Upper lobe of right lung (tissue), 1 donor: ENCODE measurements around the gene CLSTN2. TPM values are rescaled to one million over a fixed set of nuclear protein-coding genes. Genes with fewer than 3 reads are reported as not detected.
A peak's percentile ranks its signal among the peaks of the same experiment; 100 is the strongest.

Source experiments
- ATAC-seq: fragments of 200-7000 bp; cut with Tn5 transposase; one replicate; pipeline ENCODE4 v1.9.1; 2020; ENCODE audit warnings: mild to moderate bottlenecking, moderate library complexity
- DNase-seq: peaks from one replicate; pipeline ENCODE4 v3.0.0-alpha.2; 2020
- H3K27ac ChIP-seq: fragments of 200-600 bp; one replicate; pipeline ENCODE4 v1.8.0; 2022
- H3K27me3 ChIP-seq: fragments of 200-600 bp; one replicate; pipeline ENCODE4 v1.8.0; 2022; ENCODE audit warnings: mild to moderate bottlenecking
- H3K36me3 ChIP-seq: fragments of 200-600 bp; one replicate; pipeline ENCODE4 v1.8.0; 2022
- H3K4me1 ChIP-seq: fragments of 200-600 bp; one replicate; pipeline ENCODE4 v1.8.0; 2022
- H3K4me3 ChIP-seq: fragments of 200-600 bp; one replicate; pipeline ENCODE4 v1.8.0; 2022; ENCODE audit warnings: mild to moderate bottlenecking
- H3K9me3 ChIP-seq: fragments of 200-600 bp; one replicate; pipeline ENCODE4 v1.8.0; 2022
- CTCF ChIP-seq: fragments of 200-600 bp; IDR thresholded peaks from one replicate; pipeline ENCODE4 v1.8.0; 2022; ENCODE audit warnings: antibody characterized with exemption
- intact Hi-C: fragments of 100-400 bp; cut with DNase I; formaldehyde crosslinking; loops from one replicate; pipeline ENCODE4 v1.11.0; 2022
- long read RNA-seq: library from polyadenylated mRNA; unstranded; transcript quantifications from one replicate; pipeline ENCODE4 v2.0.0, GENCODE V29; 2021
- total RNA-seq: library from RNA; stranded (reverse); fragmentation: NEBNext Ultra II Directional; extraction: Animal tissue kit (Norgen Biotek cat#: 25700); gene quantifications from one replicate; pipeline ENCODE4 v1.2.1, GENCODE V29; 2021
- donor health status: DM: no; HTN: yes; CAD: no; lungs with severe emphysema.

The CLSTN2 gene
- 3.0 TPM for total RNA-seq
- long read RNA-seq, partial matches to known transcripts = 2 of 2 reads
- long read RNA-seq, other reads (novel, unspliced or antisense) = 0 of 2 reads

GRCh38 chr3:139935016-139935865, at the start of gene CLSTN2:
TSS of gene CLSTN2 (plus strand) at chr3:139935185.
- Histone ChIP-seq H3K4me1 (peaks cover 18% of the 10 kb centered on the region), H3K9me3 (no peaks in the 10 kb centered on the region), H3K27me3 (peaks cover 42% of the 10 kb centered on the region), H3K27ac (no peak within 1 kb of the TSS), H3K4me3 (peak within 1 kb of the TSS; percentile 40), H3K36me3 (no peaks in the 10 kb centered on the region)
- no peak for TF ChIP-seq CTCF
- DNase-seq (peak; percentile 70), ATAC-seq (peak; percentile 60)
- intact Hi-C loops = no loop called here

- no peaks in the 10 kb centered on the region for H3K4me1 ChIP-seq
- intact Hi-C loops = no loop called here
Observed at GRCh38 chr3:139887431-139887830, 47.6 kb upstream of the CLSTN2 start.

GRCh38 chr3:139888561-139889140, 46.3 kb upstream of the CLSTN2 start:
- Histone ChIP-seq H3K27ac (no peak overlapping the region), H3K27me3 (no peaks in the 10 kb centered on the region), H3K4me3 (no peak overlapping the region), H3K36me3 (no peaks in the 10 kb centered on the region), H3K4me1 (no peaks in the 10 kb centered on the region), H3K9me3 (no peaks in the 10 kb centered on the region)
- intact Hi-C loops = no loop called here
- no peak for ATAC-seq
- no peak for DNase-seq
- no peak for TF ChIP-seq CTCF

More at GRCh38 chr3:139887431-139887830, 47.6 kb upstream of the CLSTN2 start:
- Histone ChIP-seq H3K36me3 (no peaks in the 10 kb centered on the region), H3K9me3 (no peaks in the 10 kb centered on the region), H3K27me3 (no peaks in the 10 kb centered on the region), H3K27ac (no peak overlapping the region), H3K4me3 (no peak overlapping the region)
- DNase-seq (no peak), ATAC-seq (no peak)
- TF ChIP-seq CTCF = no peak

- no peaks in the 10 kb centered on the region for H3K36me3 ChIP-seq
- no peak overlapping the region for H3K27ac ChIP-seq
- no peaks in the 10 kb centered on the region for H3K9me3 ChIP-seq
- H3K4me1 ChIP-seq = no peaks in the 10 kb centered on the region
- ATAC-seq (no peak), DNase-seq (no peak)
- H3K4me3 ChIP-seq = no peak overlapping the region
- intact Hi-C loops = no loop called here
- TF ChIP-seq CTCF = no peak
- no peaks in the 10 kb centered on the region for H3K27me3 ChIP-seq
Observed at GRCh38 chr3:139893267-139893962, 41.6 kb upstream of the CLSTN2 start.

- no peak for ATAC-seq
- H3K27ac ChIP-seq = peak overlapping the region; percentile 26
- no peaks in the 10 kb centered on the region for H3K9me3 ChIP-seq
- H3K27me3 ChIP-seq = no peaks in the 10 kb centered on the region
- no peak for TF ChIP-seq CTCF
- intact Hi-C loops = no loop called here
- no peaks in the 10 kb centered on the region for H3K36me3 ChIP-seq
- no peak for DNase-seq
- no peak overlapping the region for H3K4me3 ChIP-seq
- H3K4me1 ChIP-seq = no peaks in the 10 kb centered on the region
Observed at GRCh38 chr3:139893963-139894642, 40.9 kb upstream of the CLSTN2 start.
